Activated naive CD4-positive, alpha-beta T cell treated with anti-CD3 and anti-CD28 coated beads for 36 hours (primary cell): Measurements from ENCODE around the gene SLC38A2. TPM values are rescaled to one million over a fixed set of nuclear protein-coding genes. Genes with fewer than 3 reads are reported as not detected.

Experiments used
- CTCF ChIA-PET: fragments of 350-600 bp; sonication (Branson Sonifier 250); formaldehyde crosslinking; loops from one replicate; lab custom pipeline; 2021; ENCODE audit warnings: antibody characterized with exemption; lab: Charles Lee
- DNase-seq: peaks from one replicate; pipeline ENCODE4 v3.0.0-alpha.2; 2020
- H3K27ac Mint-ChIP-seq: one replicate; pipeline ENCODE4 v1.8.0; 2021; ENCODE audit warnings: mild to moderate bottlenecking, mixed read lengths
- H3K27me3 Mint-ChIP-seq: one replicate; pipeline ENCODE4 v1.8.0; 2021; ENCODE audit warnings: low read depth, mixed read lengths
- H3K36me3 Mint-ChIP-seq: one replicate; pipeline ENCODE4 v1.8.0; 2021; ENCODE audit warnings: low read depth, mixed read lengths
- H3K4me1 Mint-ChIP-seq: one replicate; pipeline ENCODE4 v1.8.0; 2021; ENCODE audit warnings: low read depth, mixed read lengths
- H3K4me3 Mint-ChIP-seq: one replicate; pipeline ENCODE4 v1.8.0; 2021; ENCODE audit warnings: mild to moderate bottlenecking, moderate library complexity, mixed read lengths
- H3K9me3 Mint-ChIP-seq: one replicate; pipeline ENCODE4 v1.8.0; 2021; ENCODE audit warnings: mixed read lengths
- intact Hi-C: fragments of 100-400 bp; cut with micrococcal nuclease; formaldehyde crosslinking; loops from one replicate; pipeline ENCODE4 v1.15.1; 2023
- total RNA-seq, 2 experiments: library from RNA; stranded (reverse); gene quantifications; one replicate each; pipeline ENCODE4 v1.2.3, GENCODE V29; 2021

Gene SLC38A2
- total RNA-seq, 2 experiments from 2014 or later = 196 to 206 TPM

- H3K4me1 Mint-ChIP-seq = peaks cover 46% of the 10 kb centered on the region
- H3K4me3 Mint-ChIP-seq = no peak overlapping the region
- no peak overlapping the region for H3K27ac Mint-ChIP-seq
Observed at GRCh38 chr12:46390304-46390703, 17.7 kb upstream of the SLC38A2 start.

GRCh38 chr12:46389031-46389616, 16.6 kb upstream of the SLC38A2 start:
- intact Hi-C loops = no loop called here
- Mint-ChIP-seq H3K4me3 (no peak overlapping the region), H3K36me3 (peaks cover 5% of the 10 kb centered on the region), H3K27ac (no peak overlapping the region), H3K4me1 (peaks cover 48% of the 10 kb centered on the region), H3K9me3 (peaks cover 1% of the 10 kb centered on the region), H3K27me3 (no peaks in the 10 kb centered on the region)
- CTCF ChIA-PET = no interaction called here
- no peak for DNase-seq

More at GRCh38 chr12:46390304-46390703, 17.7 kb upstream of the SLC38A2 start:
- no peak for DNase-seq
- H3K27me3 Mint-ChIP-seq = no peaks in the 10 kb centered on the region
- CTCF ChIA-PET = interaction anchor here (0.6 kb wide), 1 partner anchor 497 kb away, joined by 3 read pairs; no protein-coding TSS in a partner anchor
- intact Hi-C loops = no loop called here
- H3K9me3 Mint-ChIP-seq = peaks cover 1% of the 10 kb centered on the region
- H3K36me3 Mint-ChIP-seq = peaks cover 5% of the 10 kb centered on the region

- intact Hi-C loops = no loop called here
- DNase-seq = no peak
- Mint-ChIP-seq H3K4me3 (peak overlapping the region; percentile 36), H3K9me3 (peaks cover 1% of the 10 kb centered on the region), H3K27me3 (no peaks in the 10 kb centered on the region), H3K4me1 (peaks cover 51% of the 10 kb centered on the region), H3K36me3 (peaks cover 5% of the 10 kb centered on the region), H3K27ac (no peak overlapping the region)
- CTCF ChIA-PET = interaction anchor here (1.2 to 1.3 kb wide), 2 partner anchors 44 to 67 kb away, joined by 3 to 6 read pairs; no protein-coding TSS in a partner anchor
Observed at GRCh38 chr12:46388427-46389021, 16.0 kb upstream of the SLC38A2 start.

- intact Hi-C loops = loop anchor here (1.0 to 2.0 kb wide), 2 partner anchors 17 to 43 kb away; no protein-coding TSS in a partner anchor
- no peaks in the 10 kb centered on the region for H3K27me3 Mint-ChIP-seq
- peaks cover 5% of the 10 kb centered on the region for H3K36me3 Mint-ChIP-seq
- CTCF ChIA-PET = interaction anchor here (0.9 to 1.3 kb wide), 4 partner anchors 17 to 274 kb away, joined by 3 to 6 read pairs (median 3); no protein-coding TSS in a partner anchor
- H3K4me3 Mint-ChIP-seq = peak overlapping the region; percentile 41
- H3K27ac Mint-ChIP-seq = no peak overlapping the region
- DNase-seq = peak; percentile 55
- peaks cover 53% of the 10 kb centered on the region for H3K4me1 Mint-ChIP-seq
- peaks cover 1% of the 10 kb centered on the region for H3K9me3 Mint-ChIP-seq
Observed at GRCh38 chr12:46387670-46388069, 15.1 kb upstream of the SLC38A2 start.

- Mint-ChIP-seq H3K9me3 (peaks cover 1% of the 10 kb centered on the region), H3K27ac (no peak overlapping the region), H3K4me1 (peaks cover 56% of the 10 kb centered on the region), H3K4me3 (peak overlapping the region; percentile 41), H3K36me3 (peaks cover 3% of the 10 kb centered on the region), H3K27me3 (no peaks in the 10 kb centered on the region)
- no peak for DNase-seq
- intact Hi-C loops = loop anchor here (1.0 to 2.0 kb wide), 2 partner anchors 18 to 43 kb away; no protein-coding TSS in a partner anchor
- CTCF ChIA-PET = interaction anchor here (0.5 to 1.3 kb wide), 5 partner anchors 10 to 274 kb away, joined by 3 to 6 read pairs (median 3); no protein-coding TSS in a partner anchor
Observed at GRCh38 chr12:46386877-46387629, 14.5 kb upstream of the SLC38A2 start.

GRCh38 chr12:46386360-46386867, 13.8 kb upstream of the SLC38A2 start:
- CTCF ChIA-PET = interaction anchor here (0.5 to 1.3 kb wide), 3 partner anchors 10 to 275 kb away, joined by 3 read pairs; no protein-coding TSS in a partner anchor
- intact Hi-C loops = loop anchor here (2.0 kb wide), 1 partner anchor 18 kb away; no protein-coding TSS in a partner anchor
- no peak for DNase-seq
- Mint-ChIP-seq H3K4me1 (peaks cover 58% of the 10 kb centered on the region), H3K36me3 (peaks cover 3% of the 10 kb centered on the region), H3K27me3 (no peaks in the 10 kb centered on the region), H3K27ac (no peak overlapping the region), H3K9me3 (peaks cover 1% of the 10 kb centered on the region), H3K4me3 (no peak overlapping the region)

GRCh38 chr12:46385438-46385837, 12.9 kb upstream of the SLC38A2 start:
- Mint-ChIP-seq H3K4me3 (no peak overlapping the region), H3K36me3 (no peaks in the 10 kb centered on the region), H3K27me3 (no peaks in the 10 kb centered on the region), H3K27ac (no peak overlapping the region), H3K4me1 (peaks cover 49% of the 10 kb centered on the region), H3K9me3 (no peaks in the 10 kb centered on the region)
- CTCF ChIA-PET = interaction anchor here (0.6 kb wide), 1 partner anchor 295 kb away, joined by 3 read pairs; no protein-coding TSS in a partner anchor
- DNase-seq = no peak
- intact Hi-C loops = no loop called here

- CTCF ChIA-PET = interaction anchor here (1.2 kb wide), 1 partner anchor 10 kb away, joined by 3 read pairs; no protein-coding TSS in a partner anchor
- peaks cover 44% of the 10 kb centered on the region for H3K4me1 Mint-ChIP-seq
- intact Hi-C loops = no loop called here
Observed at GRCh38 chr12:46384451-46385309, 12.1 kb upstream of the SLC38A2 start.

GRCh38 chr12:46383654-46384450, 11.3 kb upstream of the SLC38A2 start:
- Mint-ChIP-seq H3K27ac (peak overlapping the region; percentile 87), H3K27me3 (no peaks in the 10 kb centered on the region), H3K36me3 (no peaks in the 10 kb centered on the region), H3K4me3 (peak overlapping the region; percentile 77), H3K9me3 (no peaks in the 10 kb centered on the region), H3K4me1 (peaks cover 38% of the 10 kb centered on the region)
- CTCF ChIA-PET = interaction anchor here (0.6 to 1.2 kb wide), 2 partner anchors 9 to 546 kb away, joined by 3 read pairs; no protein-coding TSS in a partner anchor
- intact Hi-C loops = loop anchor here (1.0 to 2.0 kb wide), 8 partner anchors 12 to 393 kb away; partner anchors contain the start of genes SLC38A1 and SLC38A2
- peak; percentile 82 for DNase-seq

More at GRCh38 chr12:46384451-46385309, 12.1 kb upstream of the SLC38A2 start:
- no peaks in the 10 kb centered on the region for H3K36me3 Mint-ChIP-seq
- peak overlapping the region; percentile 87 for H3K27ac Mint-ChIP-seq
- H3K4me3 Mint-ChIP-seq = peak overlapping the region; percentile 77
- DNase-seq = no peak
- H3K27me3 Mint-ChIP-seq = no peaks in the 10 kb centered on the region
- H3K9me3 Mint-ChIP-seq = no peaks in the 10 kb centered on the region

GRCh38 chr12:46382964-46383653, 10.5 kb upstream of the SLC38A2 start:
- H3K27ac Mint-ChIP-seq = peak overlapping the region; percentile 87
- H3K27me3 Mint-ChIP-seq = no peaks in the 10 kb centered on the region
- DNase-seq = peak; percentile 96
- H3K4me3 Mint-ChIP-seq = peak overlapping the region; percentile 77
- peaks cover 38% of the 10 kb centered on the region for H3K4me1 Mint-ChIP-seq
- CTCF ChIA-PET = interaction anchor here (0.6 to 1.2 kb wide), 3 partner anchors 9 to 638 kb away, joined by 3 read pairs; no protein-coding TSS in a partner anchor
- intact Hi-C loops = loop anchor here (1.0 to 2.0 kb wide), 8 partner anchors 11 to 392 kb away; partner anchors contain the start of genes SLC38A1 and SLC38A2
- no peaks in the 10 kb centered on the region for H3K36me3 Mint-ChIP-seq
- no peaks in the 10 kb centered on the region for H3K9me3 Mint-ChIP-seq
